Esophagus muscularis mucosa (tissue), 4 donors: ENCODE data around the gene MRPL21.

Experiments used
- CTCF ChIP-seq, 3 experiments: fragments of 200-600 bp in 2 of 3; fragments of 450-650 bp in 1 of 3; sonication (generic) in 2 of 3; IDR thresholded peaks; one replicate each; pipeline ENCODE4 v1.5.1; 2017 to 2019; ENCODE audit warnings: antibody characterized with exemption in 3 of 3, mild to moderate bottlenecking in 2 of 3, moderate library complexity in 1 of 3
- EP300 ChIP-seq: sonication (generic); formaldehyde crosslinking; IDR thresholded peaks from one replicate; pipeline ENCODE4 v1.6.1; 2017; ENCODE audit warnings: antibody characterized with exemption
- POLR2AphosphoS5 ChIP-seq, 2 donors: sonication (generic); formaldehyde crosslinking; IDR thresholded peaks; one replicate each; pipeline ENCODE4 v1.6.1; 2017; ENCODE audit warnings: antibody characterized with exemption in 2 of 2

GRCh38 chr11:68897441-68897840 is 6.2 kb downstream of the MRPL21 start:
- TF ChIP-seq CTCF (IDR thresholded peaks at IDR 0.05) (no peak), POLR2AphosphoS5 (IDR thresholded peaks at IDR 0.05) (no peak), EP300 (no peak)
